HG02678 (cell line): ENCODE data around the gene PDE5A.
"Not testable (repeated sequence)": the region's sequence is repeated elsewhere in the genome, so short reads cannot be mapped to it uniquely, and the experiment has no call there.

Experiments used
- ATAC-seq: cut with Tn5 transposase; IDR thresholded peaks from one replicate; pipeline ENCODE4 v1.9.1; 2021; ENCODE audit warnings: mild to moderate bottlenecking, moderate library complexity; ENCODE audit not compliant: unreplicated experiment

Gene PDE5A

GRCh38 chr4:119628281-119629141, at the start of gene PDE5A:
TSS of gene PDE5A (minus strand) at chr4:119628804. CDS start at chr4:119628671, 133 bp downstream.
- ATAC-seq, result peak; percentile 84

GRCh38 chr4:119676101-119676500, 47.5 kb upstream of the PDE5A start:
- no peak for ATAC-seq

DNA sequence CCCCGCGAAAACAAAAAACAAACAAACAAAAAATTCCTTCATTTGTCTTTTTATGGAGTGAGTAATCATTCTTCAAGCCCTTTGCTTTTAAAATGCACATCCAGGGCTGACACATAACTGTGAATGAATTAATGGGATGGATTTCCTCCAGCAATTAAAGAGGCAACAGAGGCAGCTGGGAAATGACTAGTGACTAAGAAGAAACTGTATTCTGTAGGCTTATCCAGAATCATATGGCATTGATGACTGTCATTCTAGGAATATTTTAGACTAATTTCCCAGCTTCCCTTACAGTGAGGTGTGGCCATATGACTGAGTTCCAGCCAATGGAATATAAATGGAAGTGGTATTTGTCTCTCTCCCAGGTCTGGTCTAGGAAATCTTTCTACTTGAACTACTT, 46.8 kb upstream of the PDE5A start:
- ATAC-seq, result no peak

DNA sequence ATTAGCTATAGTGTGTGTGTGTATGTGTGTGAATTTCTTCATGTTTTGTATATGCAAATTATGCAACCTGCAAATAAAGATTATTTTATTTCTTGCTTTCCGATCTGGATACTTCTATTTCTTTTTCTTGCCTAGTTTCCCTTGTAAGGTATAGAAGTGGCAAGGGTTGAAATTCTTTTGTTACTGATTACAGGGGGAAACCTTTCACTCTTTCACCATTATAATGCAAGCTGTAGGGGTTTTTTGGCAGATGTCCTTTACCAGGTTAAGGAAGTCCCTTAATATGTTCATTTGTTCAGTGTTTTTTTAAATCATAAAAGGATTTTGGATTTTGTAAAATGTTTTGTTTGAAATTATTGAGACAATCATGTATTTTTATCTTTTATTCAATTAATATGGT, 44.3 kb upstream of the PDE5A start:
- no peak for ATAC-seq

DNA sequence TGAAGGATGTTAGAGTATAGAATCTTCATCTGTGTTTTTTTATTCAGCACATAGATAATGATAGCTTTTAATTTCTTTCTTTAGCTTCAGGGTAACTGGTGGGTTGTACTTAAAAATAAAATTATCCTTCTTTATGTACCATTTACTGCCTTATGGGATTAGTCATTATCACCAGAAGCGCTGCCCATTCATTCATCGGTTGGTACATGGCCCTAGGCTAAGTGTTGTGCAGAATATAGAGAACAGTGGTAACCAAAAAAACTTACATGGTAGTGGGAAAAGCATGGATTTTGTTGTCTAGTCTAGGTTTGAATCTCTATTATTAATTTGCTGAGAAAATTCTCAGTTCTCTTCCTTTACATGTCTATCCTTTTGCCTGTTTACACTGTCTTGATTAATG, 43.5 kb upstream of the PDE5A start:
- no peak for ATAC-seq

- ATAC-seq, result no peak
Measured at GRCh38 chr4:119671205-119671604, 42.6 kb upstream of the PDE5A start.

DNA sequence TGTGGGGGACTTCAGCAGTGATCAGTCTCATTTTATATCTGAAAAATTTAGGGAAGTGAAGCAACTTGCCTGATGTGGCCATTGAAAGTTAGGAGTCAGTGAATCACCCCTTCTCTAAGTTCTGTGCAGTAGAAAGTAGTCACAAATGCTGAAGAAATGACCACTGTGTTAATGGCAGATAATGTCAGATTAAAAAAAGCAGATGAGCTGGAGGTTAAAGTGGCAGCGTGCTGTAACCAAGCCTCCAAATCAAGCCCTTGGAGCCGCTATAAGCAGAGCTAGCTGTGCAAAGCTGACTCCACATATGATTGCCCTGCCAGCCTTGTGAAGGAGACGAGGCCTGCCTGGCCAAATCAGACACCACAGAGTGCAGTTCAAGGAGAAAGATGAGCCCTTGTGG, 39.2 kb upstream of the PDE5A start:
- ATAC-seq, result no peak

DNA sequence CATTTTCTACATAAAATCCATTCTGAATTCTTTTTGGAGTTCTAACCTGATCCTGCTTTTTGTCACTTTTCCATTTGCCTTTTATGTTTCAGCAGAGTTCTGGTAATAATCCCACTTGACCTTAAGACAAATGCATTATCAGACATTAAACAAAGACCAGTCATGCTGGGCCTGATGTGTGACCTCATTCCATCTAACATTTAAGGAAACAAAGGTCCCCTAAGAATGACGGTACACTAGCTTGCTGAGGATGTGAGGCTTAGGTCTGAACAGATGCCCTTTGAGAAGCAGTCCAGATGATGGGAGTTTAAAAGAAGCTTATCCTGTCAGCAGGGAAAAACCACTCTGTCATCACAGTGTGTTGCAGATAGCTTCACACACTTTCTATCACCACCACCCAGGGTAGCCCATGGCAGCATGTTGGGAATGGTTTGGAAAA, 38.1 kb upstream of the PDE5A start:
- ATAC-seq, result no peak

- no peak for ATAC-seq
Measured at GRCh38 chr4:119665752-119666151, 37.1 kb upstream of the PDE5A start.

DNA sequence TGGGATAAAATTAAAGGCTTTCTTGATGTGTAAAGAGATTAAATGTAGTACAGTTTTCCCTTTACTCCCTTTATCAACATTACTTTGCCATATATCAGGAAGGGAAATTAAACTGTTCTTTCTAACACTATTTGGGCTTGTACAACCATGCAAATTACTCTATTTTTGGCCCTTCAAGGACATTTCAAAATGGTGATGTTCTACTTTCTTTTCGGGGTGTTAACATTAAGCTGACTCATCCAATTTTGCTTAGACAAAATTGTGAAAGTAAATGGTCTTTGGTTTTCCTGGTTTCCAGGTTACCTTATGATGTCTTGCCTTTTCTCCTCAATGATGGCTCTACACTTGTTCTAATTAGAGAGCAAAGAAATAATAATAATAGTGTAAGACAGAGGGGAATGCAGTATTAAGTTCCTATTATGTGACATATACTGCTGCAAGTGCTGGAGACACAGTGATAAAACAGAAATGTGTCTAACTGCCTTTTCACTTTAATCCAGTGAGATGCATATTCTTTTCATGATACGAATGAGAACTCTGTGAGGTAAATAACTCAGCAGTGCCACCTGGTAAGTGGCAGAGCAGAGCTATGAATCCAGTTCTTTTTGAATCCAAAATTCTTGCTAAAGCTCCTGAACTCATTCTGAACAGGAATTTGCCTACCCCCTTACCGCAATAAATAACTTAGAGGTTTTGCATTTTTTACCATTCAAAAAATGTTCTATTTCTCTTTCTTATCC, 35.7 kb upstream of the PDE5A start:
- ATAC-seq, result no peak

GRCh38 chr4:119663160-119663788, 34.7 kb upstream of the PDE5A start:
- no peak for ATAC-seq

GRCh38 chr4:119662612-119663011, 34.0 kb upstream of the PDE5A start:
- ATAC-seq, result not testable (repeated sequence)

DNA sequence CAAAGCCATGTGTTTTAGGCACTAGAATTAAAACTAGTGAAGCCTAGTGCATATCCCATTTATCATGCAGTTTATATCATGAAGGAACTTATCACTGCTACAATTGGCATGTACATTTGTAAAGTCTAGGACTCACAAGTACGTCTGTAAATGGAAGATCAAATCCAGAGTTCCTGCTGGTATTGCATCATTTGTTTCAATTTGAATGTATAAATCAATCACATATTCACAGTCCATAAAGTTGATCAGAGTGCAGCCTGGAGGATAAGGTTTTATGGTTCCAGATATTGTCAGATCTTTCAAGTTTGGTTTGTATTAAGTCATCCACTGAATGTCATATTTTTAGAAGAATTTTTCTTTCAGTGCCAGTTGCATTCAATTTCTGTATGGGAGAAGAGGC, 32.6 kb upstream of the PDE5A start:
- no peak for ATAC-seq

- ATAC-seq, result no peak
Measured at GRCh38 chr4:119659576-119659975, 31.0 kb upstream of the PDE5A start.

DNA sequence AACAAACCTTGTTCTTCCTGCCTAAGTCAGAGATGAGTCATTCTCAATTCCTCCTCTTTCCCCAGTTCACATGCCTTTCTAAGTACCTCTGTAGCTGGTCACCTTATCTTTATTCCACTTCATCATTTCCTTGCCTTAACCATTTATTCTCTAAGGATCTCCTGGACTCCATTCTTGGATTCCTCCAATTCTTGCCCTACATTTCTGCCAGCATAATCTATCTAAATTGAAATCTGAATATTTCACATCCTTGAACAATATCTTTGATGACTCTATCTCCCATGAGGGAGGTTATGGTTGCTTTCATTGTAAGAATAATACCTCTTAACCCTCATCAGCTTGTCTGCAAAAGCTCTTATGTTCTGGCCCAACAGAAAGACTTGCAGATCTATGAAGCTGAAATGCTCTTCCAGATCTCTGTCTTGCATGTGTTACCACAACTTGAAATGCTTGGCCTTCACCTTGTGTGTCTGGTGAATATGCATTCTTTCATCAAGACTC, 28.6 kb upstream of the PDE5A start:
- no peak for ATAC-seq

DNA sequence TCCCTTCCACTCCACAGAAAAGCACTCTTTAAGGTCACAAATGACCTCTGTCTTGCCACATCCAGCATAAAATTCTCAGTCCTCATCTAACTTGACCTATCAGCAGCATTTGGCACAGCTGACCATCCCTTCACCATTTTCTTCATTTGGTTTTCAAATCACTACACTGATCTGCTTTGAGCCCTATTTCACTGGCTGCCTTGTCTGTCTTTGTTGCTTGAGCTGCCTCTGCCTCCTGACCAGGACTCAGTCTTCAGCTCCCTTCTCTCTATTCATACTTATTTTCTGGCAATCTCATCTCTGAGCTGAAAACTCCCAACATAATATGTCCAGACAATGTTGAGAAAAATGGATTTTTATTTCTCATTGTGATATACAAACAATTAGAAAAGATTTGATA, 27.7 kb upstream of the PDE5A start:
- no peak for ATAC-seq

- no peak for ATAC-seq
Measured at GRCh38 chr4:119655111-119655837, 26.7 kb upstream of the PDE5A start.

- no peak for ATAC-seq
Measured at GRCh38 chr4:119653990-119654389, 25.4 kb upstream of the PDE5A start.

DNA sequence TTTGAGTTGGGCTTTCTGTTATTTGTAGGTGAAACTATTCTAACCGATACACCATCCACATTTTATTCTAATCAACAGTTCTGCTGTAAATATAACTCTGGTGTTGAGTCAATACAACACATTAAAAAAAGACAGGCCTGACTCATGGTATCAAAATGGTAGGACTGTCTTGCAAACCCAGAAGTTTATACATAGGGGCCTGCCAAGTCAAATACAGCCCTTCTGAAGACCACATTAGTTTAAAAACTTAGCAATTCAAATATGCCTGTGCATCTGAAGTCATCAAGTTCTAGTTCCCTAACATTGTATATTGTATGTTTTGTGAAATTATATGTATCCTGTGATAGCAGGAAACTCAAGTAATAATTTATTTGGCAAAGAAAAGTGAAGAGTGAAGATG, 24.4 kb upstream of the PDE5A start:
- ATAC-seq, result no peak

GRCh38 chr4:119648398-119648797, 19.8 kb upstream of the PDE5A start:
- ATAC-seq, result no peak

GRCh38 chr4:119647558-119647957, 19.0 kb upstream of the PDE5A start:
- no peak for ATAC-seq
